Neutrophil (primary cell): ENCODE measurements around the gene SORBS2.

Source experiments
- H3K27ac ChIP-seq: fragments of 200-600 bp; sonication (generic); 2 replicates; pipeline ENCODE4 v1.5.1; 2016; ENCODE audit warnings: mild to moderate bottlenecking, moderate library complexity
- H3K27me3 ChIP-seq: fragments of 200-600 bp; sonication (generic); 2 replicates; pipeline ENCODE4 v1.6.0; 2016; ENCODE audit warnings: mild to moderate bottlenecking
- H3K36me3 ChIP-seq: fragments of 200-600 bp; sonication (generic); 2 replicates; pipeline ENCODE4 v1.5.1; 2017
- H3K4me1 ChIP-seq, 2 experiments: fragments of 200-600 bp in 1 of 2; sonication (generic) in 1 of 2; 1 replicate in 1 of 2; 2 replicates in 1 of 2; pipeline versions ENCODE4 v1.5.1 to v1.6.1; 2013 to 2016; ENCODE audit warnings: low read depth in 1 of 2, low read length in 1 of 2, mild to moderate bottlenecking in 1 of 2, moderate library complexity in 1 of 2; ENCODE audit not compliant: control insufficient read depth in 1 of 2, insufficient read depth in 1 of 2
- H3K4me3 ChIP-seq, 2 experiments: fragments of 200-600 bp in 1 of 2; sonication (generic) in 1 of 2; 1 replicate in 1 of 2; 2 replicates in 1 of 2; pipeline ENCODE4 v1.5.1; 2013 to 2016; ENCODE audit warnings: low read depth in 1 of 2, low read length in 1 of 2, mild to moderate bottlenecking in 1 of 2, moderate library complexity in 1 of 2
- H3K9me3 ChIP-seq: fragments of 200-600 bp; sonication (generic); 2 replicates; pipeline ENCODE4 v1.5.1; 2016
- TF ChIP-seq, protein P1 (sequence below): fragments of 200-600 bp; sonication (generic); IDR thresholded peaks from 2 replicates; pipeline ENCODE4 v1.5.1; 2016; ENCODE audit warnings: antibody characterized with exemption

Gene SORBS2

GRCh38 chr4:185809121-185809520 is 2.9 kb downstream of the SORBS2 start:
- no peak overlapping the region for H3K27ac ChIP-seq
- no peaks in the 10 kb centered on the region for H3K9me3 ChIP-seq
- H3K36me3 ChIP-seq, result no peaks in the 10 kb centered on the region
- no peak overlapping the region for H3K4me3 ChIP-seq
- TF ChIP-seq, protein P1, sequence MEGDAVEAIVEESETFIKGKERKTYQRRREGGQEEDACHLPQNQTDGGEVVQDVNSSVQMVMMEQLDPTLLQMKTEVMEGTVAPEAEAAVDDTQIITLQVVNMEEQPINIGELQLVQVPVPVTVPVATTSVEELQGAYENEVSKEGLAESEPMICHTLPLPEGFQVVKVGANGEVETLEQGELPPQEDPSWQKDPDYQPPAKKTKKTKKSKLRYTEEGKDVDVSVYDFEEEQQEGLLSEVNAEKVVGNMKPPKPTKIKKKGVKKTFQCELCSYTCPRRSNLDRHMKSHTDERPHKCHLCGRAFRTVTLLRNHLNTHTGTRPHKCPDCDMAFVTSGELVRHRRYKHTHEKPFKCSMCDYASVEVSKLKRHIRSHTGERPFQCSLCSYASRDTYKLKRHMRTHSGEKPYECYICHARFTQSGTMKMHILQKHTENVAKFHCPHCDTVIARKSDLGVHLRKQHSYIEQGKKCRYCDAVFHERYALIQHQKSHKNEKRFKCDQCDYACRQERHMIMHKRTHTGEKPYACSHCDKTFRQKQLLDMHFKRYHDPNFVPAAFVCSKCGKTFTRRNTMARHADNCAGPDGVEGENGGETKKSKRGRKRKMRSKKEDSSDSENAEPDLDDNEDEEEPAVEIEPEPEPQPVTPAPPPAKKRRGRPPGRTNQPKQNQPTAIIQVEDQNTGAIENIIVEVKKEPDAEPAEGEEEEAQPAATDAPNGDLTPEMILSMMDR, result no peak
- peaks cover 18% of the 10 kb centered on the region for H3K27me3 ChIP-seq
- no peaks in the 10 kb centered on the region for H3K4me1 ChIP-seq

DNA sequence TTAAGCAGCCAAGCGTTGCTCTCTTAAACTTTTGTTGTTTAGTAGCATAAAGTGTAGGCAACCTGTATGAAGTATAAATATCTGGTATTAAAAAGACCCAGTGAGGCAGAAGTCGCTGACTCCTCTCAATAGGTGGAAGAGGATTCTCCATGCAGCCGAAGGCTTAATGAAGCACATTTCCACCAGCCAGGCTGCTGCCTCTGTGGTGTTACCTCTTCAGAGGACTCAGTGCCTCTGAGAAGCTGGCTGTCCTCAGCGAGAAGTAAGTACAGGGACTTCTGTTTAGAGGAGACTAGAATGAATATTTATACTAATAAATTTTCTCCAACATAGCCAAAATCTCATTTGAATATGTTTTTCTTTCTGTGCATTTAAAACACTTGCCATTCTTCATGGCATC is 6.0 kb downstream of the SORBS2 start:
- TF ChIP-seq, protein P1, result no peak
- no peaks in the 10 kb centered on the region for H3K4me1 ChIP-seq
- H3K27me3 ChIP-seq, result peaks cover 3% of the 10 kb centered on the region
- no peak overlapping the region for H3K27ac ChIP-seq
- H3K9me3 ChIP-seq, result no peaks in the 10 kb centered on the region
- H3K4me3 ChIP-seq, result no peak overlapping the region
- H3K36me3 ChIP-seq, result no peaks in the 10 kb centered on the region

GRCh38 chr4:185805262-185805802 is 6.7 kb downstream of the SORBS2 start:
- TF ChIP-seq, protein P1, result no peak
- no peak overlapping the region for H3K27ac ChIP-seq
- no peaks in the 10 kb centered on the region for H3K4me1 ChIP-seq
- no peaks in the 10 kb centered on the region for H3K27me3 ChIP-seq
- no peak overlapping the region for H3K4me3 ChIP-seq
- H3K36me3 ChIP-seq, result no peaks in the 10 kb centered on the region
- H3K9me3 ChIP-seq, result no peaks in the 10 kb centered on the region

DNA sequence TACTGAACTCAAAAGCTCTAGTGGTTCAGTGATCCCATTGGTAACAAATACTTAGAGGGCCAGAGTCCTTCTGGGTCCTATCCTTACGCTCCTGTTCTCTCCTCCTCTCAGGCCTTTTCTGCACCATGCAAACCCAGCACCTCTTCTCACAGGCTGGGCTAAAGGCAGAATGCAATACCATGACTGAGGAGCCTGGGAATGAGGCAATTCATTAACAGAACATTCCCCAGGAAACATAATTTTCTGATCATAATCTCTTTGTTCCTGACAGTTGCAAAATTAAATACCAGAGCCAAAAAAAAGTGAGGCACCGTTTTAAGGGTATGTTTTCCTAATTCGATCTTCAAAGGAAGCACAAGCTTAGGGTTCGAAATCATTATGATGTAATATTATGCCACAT is 9.0 kb downstream of the SORBS2 start:
- Histone ChIP-seq H3K4me1 (no peaks in the 10 kb centered on the region), H3K4me3 (no peak overlapping the region), H3K27me3 (no peaks in the 10 kb centered on the region), H3K9me3 (no peaks in the 10 kb centered on the region), H3K36me3 (no peaks in the 10 kb centered on the region), H3K27ac (no peak overlapping the region)
- TF ChIP-seq, protein P1, result no peak

DNA sequence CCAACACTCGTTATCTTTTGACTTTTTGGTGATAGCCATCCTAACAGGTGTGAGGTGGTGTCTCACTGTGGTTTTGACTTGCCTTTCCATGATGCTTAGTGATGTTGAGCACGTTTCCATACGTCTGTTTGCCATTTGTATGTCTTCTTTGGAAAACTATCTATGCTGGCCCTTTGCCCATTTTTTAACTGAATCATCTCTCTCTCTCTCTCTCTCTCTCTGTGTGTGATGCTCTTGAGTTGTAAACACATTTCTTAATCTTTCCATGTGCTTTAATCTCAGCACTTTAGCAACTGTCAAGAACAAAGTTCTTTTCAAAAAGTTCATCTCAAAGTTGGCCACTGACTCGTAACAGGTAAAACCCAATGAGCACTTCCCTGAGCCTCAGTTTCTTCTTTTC is 10.5 kb downstream of the SORBS2 start:
- H3K9me3 ChIP-seq, result no peaks in the 10 kb centered on the region
- H3K27me3 ChIP-seq, result no peaks in the 10 kb centered on the region
- TF ChIP-seq, protein P1, result no peak
- H3K4me1 ChIP-seq, result no peaks in the 10 kb centered on the region
- H3K27ac ChIP-seq, result no peak overlapping the region
- no peak overlapping the region for H3K4me3 ChIP-seq
- H3K36me3 ChIP-seq, result no peaks in the 10 kb centered on the region
